GM18861 (cell line): ENCODE data around the gene NSUN6.
"Not testable (repeated sequence)": the region's sequence is repeated elsewhere in the genome, so short reads cannot be mapped to it uniquely, and the experiment has no call there.

Experiments used
- ATAC-seq: cut with Tn5 transposase; IDR thresholded peaks from one replicate; pipeline ENCODE4 v1.9.1; 2021; ENCODE audit not compliant: unreplicated experiment

Gene NSUN6

DNA sequence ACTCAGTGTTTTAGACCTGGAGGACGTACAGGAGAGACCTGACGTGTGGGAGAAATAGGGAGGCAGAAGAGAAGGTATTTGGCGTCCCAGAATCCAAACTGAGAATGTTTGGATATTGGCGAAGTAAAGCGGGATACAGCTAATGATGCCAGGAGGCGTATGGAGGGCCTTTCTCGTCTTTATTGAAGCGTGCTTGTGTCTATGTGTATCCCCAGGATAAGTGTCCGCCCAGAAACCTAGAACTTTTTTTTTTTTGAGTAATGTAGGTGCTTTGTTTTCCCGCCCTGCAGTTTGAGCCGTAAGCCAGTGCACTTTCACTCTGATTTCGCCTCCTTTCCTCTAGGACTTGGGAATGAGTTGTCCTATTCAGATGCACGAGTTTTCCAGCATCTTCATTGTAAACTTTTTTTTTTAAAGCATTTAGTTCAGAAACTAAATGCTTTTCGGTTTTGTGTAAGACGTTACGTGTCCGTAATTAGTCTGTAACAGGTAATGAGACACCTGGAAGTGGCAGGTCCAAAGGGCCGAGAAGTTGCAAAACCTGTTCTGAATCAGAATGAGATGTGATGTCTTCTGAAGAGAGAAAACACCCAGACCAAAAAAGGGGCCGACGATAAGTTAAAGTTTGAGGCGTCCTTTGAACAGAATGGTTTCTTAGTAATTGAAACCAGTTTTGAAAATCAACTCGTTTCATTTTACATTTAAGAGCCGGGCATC lies 8.6 kb upstream of the NSUN6 start:
- ATAC-seq = peak; percentile 10

DNA sequence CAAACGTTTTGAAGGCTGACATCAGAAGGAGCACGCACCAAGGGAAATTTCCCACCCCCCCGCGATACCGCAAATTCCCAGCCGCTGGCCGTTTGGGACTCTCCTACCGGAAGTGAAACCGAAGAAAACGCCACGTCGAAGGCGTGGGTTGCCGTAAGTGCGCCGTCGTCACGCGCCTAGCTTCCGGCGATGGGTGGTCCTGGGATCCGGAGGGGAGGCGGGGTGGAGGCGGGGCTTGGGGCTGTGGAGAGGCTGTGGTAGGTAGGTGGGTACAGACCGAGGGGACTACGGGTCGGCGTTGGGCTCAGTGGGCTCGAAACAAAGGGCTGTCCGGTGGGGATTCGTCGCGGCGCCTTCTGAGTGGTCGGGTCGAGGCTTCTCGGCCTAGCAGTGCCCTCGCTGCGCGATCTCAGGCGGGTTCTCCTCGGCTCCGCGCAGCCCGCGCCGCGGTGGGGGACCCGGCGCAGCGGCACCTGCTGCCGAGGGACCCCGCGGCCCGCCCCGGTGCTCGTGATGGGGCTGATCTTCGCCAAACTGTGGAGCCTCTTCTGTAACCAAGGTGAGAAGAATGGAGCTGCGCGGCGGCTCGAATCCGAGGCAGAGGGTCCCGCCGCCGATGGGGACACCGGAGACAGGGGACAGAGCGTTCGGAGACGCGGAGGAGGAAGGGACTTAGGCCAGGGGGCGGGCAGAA lies 7.9 kb upstream of the NSUN6 start, which contains the start of gene ARL5B:
Gene ARL5B (plus strand): TSS at position 307 of the 694 bp plus-strand sequence. CDS start 207 bp downstream, at position 514.
- peak; percentile 65 for ATAC-seq

DNA sequence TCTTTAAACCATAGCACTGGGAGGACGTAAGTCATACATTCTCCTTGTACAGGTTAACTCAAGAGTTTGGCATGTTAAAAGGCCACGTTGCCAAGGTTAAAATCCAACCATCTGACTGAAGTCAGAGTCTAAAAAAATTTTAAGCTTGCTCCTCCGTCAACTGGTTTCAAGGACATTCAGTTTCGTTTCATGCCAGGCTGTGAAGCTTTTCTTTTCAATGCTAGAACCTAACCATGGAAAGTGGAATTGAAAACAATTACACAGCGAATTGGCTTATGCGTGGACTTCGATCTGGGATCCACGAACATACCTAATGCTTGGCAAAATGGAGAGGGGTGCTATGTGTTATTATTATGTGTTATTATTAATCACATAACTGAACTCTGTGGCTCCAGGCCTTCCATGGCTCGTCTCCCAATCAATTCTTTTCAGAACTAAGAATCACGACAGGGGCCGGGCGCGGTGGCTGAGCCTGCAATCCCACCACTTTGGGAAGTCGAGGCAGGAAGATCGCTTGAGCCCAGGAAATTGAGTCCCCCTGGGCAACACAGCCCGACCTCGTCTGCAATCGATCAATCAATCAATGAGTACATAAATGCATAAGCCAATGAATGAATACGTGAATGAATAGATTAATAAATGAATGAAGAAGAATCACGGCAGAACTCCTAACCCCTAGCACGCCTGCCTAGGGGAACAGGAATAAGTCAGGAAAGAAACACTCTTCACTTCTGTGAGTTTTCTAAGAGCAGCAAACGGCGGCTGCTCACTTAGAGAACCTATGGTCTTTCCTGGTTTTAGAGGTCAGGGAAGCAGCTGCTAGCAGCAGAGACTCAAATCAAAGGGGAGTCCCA lies 7.1 kb upstream of the NSUN6 start:
- ATAC-seq = no peak

DNA sequence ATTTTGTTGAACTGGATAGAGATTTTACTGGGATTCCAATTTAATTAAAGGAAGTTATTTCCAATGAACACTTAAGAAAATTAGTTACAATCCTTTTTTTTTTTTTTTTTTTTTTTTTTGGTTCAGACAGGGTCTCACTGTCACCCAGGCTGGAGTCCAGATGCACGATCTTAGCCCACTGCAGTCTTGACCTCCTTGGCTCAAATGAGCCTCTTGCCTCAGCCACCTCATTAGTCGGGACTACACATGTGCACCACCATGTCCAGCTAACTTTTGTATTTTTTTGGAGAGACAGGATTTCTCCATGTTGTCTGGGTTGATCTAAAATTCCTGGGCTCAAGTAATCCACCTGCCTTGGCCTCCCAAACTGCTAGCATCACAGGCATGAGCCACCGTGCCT lies 5.3 kb upstream of the NSUN6 start:
- no peak for ATAC-seq

DNA sequence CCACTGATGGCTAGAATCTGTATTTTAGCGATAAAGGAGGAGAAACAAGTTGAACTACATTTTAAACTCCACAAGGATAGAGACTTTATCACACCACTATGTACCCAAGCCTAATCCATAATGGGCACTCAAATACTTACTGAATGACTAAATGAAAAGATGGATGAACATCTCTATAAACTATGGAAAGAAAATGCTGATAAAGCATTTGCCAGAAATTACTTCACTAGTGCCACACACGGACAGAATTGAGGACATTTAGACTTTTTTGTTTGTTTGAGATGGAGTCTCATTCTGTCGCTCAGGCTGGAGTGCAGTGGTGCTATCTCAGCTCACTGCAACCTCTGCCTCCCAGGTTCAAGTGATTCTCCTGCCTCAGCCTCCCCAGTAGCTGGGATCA lies 1.7 kb upstream of the NSUN6 start:
- ATAC-seq = no peak

DNA sequence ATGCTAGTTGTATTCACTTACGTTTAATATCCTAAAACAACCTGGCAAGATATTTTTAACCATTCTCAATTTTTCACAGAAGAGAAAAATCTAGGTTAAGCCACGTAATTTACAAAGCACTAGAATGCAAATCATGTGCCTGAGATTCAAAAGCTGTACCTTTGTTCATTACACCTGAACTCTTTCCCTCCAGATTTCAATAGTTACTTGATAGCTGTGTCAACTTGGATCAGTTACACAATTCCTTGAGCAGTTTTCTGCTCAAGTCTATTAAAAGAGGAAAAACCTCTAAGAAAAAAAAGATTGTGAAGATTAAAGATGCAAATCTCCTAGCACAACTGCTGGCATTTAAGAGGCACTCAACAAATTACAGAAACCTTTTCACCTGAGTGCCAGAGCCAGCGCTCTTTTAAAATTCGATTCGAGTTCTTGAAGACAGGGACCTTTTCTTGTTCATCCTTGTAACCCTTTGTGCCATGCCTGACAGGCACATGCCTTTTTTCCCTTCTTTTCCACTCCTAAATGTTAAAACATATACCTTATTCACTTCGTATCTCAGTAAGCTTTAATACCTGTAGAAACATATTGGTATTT lies 886 bp downstream of the NSUN6 start:
- no peak for ATAC-seq

DNA sequence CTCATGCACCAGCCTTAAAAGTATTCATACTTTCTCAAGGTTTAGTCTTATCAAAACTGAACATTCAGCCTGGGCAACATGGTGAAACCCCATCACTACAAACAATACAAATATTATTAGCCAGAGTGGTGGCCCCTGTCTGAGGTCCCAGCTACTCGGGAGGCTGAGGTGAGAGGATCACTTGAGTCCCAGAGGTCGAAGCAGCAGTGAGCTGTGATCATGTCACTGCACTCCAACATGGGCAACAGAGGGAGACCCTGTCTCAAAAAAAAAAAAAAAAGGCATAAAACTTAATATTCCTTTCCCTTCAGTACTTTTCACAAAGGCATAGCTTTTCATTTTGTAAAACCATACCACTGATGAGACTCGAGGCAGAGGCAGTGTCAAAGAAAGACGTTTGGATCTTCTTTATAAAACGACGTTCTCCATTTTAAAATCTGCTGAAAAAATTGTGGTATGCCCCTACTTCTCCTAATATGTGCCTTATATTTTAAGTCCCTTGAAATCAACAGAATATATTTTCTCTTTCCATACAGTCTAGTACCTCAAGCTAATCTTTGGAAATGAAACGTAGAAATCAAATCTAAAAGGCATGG lies 1.9 kb downstream of the NSUN6 start:
- no peak for ATAC-seq

DNA sequence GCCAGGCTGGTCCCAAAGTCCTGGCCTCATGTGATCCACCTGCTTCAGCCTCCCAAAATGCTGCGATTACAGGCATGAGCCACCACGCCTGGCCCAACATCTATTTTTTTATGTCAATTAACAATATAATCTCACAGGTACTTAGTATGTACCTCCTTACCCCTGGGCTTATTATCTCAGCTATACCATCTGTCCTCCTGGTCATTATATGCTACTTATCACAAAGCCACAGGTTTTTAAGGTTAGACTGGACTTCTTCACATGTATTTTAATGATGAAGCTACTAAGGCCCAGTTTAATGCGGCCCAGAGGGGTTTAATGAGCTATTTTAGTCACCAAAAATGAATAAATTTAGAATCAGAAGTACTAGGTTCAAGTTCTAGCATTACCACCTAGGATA lies 3.4 kb downstream of the NSUN6 start:
- no peak for ATAC-seq

DNA sequence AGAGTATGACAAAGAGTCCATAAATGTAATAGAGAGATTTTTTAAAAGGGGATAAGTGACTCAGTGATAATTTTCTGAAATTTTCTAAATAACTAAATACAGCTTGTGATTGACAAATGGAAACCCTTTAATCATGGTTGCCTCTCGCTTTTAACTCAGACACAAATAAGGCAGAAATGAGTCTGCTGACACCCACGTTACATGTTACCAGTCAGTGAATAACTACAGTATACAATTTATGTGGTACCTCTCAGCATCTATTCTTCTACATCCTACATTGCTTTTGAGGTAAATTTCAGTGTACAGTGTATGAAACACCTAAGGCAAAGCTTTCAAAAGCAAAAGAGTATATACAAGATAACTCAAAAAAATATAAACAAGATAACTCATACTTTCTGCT lies 4.2 kb downstream of the NSUN6 start:
- ATAC-seq = no peak

DNA sequence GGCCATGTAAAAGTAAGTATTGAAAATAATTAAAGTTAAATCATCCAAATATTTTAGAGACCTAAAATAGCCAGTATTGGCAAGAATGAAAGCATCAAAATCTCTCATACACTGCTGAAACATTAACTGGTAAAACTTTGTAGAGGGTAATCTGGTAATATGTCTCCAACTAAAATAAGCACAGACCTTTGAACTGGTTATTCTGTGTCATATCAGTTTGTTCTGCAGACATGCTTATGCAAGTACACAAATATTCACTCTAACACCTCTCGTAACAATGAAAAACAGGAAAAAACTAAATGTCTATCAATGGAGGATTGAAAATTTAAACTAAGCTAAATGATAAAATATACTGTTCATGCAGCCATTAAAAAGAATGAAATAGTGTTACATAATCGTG lies 11.7 kb downstream of the NSUN6 start:
- ATAC-seq = not testable (repeated sequence)

DNA sequence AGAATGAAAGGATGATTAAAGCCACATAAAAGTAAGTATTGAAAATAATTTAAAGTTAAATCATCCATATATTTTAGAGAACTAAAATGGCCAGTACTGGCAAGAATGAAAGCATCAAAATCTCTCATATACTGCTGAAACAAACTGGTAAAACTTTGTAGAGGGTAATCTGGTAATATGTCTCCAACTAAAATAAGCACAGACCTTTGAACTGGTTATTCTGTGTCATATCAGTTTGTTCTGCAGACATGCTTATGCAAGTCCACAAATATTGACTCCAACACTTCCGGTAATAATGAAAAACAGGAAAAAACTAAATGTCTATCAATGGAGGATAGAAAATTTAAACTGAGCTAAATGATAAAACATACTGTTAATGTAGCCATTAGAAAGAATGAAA lies 14.0 kb downstream of the NSUN6 start:
- not testable (repeated sequence) for ATAC-seq

DNA sequence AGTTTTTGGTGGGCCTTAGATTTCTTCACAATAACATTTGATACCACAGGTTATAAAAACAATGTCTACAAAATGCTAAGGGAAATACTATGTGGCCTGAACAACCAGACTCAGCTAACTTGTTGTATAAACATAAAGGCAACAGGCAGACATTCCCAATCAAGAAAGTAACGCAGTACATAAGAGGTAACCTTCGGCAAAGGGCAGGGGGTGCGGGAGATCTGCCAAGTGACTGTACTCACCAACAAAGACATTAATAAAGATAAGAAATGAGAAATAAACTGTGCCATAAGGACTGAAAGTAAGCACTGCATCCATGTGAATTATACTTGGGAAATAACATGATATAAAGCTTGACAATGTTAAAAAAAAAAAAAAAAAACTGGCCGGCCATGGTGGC lies 15.4 kb downstream of the NSUN6 start:
- ATAC-seq = no peak

DNA sequence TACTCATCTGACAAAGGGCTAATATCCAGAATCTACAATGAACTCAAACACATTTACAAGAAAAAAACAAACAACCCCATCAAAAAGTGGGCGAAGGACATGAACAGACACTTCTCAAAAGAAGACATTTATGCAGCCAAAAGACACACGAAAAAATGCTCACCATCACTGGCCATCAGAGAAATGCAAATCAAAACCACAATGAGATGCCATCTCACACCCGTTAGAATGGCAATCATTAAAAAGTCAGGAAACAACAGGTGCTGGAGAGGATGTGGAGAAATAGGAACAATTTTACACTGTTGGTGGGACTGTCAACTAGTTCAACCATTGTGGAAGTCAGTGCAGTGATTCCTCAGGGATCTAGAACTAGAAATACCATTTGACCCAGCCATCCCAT lies 18.9 kb downstream of the NSUN6 start:
- not testable (repeated sequence) for ATAC-seq

DNA sequence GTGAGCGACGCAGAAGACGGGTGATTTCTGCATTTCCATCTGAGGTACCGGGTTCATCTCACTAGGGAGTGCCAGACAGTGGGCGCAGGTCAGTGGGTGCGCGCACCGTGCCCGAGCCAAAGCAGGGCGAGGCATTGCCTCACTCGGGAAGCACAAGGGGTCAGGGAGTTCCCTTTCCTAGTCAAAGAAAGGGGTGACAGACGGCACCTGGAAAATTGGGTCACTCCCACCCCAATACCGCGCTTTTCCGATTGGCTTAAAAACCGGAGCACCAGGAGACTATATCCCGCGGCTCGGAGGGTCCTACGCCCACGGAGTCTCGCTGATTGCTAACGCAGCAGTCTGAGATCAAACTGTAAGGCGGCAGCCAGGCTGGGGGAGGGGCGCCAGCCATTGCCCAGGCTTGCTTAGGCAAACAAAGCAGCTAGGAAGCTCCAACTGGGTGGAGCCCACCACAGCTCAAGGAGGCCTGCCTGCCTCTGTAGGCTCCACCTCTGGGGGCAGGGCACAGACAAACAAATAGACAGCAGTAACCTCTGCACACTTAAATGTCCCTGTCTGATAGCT lies 23.9 kb downstream of the NSUN6 start:
- not testable (repeated sequence) for ATAC-seq

DNA sequence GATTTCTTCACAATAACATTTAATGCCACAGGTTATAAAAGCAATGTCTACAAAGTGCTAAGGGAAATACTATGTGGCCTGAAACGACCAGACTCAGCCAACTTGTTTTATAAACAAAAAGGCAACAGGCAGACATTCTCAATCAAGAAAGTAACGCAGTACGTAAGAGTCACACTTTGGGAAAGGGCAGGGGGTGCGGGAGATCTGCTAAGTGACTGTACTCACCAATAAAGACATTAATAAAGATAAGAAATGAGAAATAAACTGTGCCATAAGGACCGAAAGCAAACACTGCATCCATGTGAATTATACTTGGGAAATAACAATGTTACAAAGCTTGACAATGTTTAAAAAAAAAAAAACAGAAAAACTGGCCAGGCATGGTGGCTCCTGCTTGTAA lies 25.5 kb downstream of the NSUN6 start:
- no peak for ATAC-seq

DNA sequence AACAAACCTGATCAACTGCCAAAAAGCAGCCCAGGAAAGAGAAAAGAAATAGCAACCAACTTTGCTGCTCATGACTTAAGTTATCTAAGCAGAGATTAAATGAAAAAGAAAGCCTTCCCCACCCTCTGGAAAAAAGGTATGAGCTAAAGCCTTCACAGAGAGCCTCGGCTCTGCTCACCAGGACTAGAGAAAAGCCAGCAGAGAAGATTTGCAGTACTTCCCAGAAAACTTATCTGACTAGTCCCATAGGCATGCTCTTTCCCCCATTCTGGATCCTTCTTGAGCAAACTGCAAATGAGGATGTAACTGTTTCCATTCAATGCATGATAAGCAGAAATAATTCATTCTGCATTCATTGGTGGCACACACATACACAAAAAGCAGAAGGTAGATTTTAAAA lies 27.7 kb downstream of the NSUN6 start:
- not testable (repeated sequence) for ATAC-seq

DNA sequence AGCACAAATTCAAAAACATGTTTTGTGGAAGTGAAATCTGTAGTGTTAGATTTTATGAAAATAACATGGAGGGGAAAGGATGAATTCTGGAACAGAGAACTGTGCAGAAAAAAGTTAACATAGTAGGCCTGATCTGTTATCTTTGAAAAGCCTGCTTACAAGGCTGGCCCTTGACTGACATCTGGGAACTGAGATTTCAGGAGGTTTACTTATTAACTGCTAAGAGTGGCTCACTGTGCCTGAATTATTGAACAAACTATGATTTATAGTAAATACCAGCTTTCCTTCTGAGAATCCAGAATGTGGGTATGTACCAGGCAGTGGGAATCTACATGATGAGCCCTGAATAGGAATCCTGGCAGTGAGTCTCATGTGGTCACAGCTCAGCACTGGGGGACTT lies 30.5 kb downstream of the NSUN6 start:
- ATAC-seq = peak; percentile 53

DNA sequence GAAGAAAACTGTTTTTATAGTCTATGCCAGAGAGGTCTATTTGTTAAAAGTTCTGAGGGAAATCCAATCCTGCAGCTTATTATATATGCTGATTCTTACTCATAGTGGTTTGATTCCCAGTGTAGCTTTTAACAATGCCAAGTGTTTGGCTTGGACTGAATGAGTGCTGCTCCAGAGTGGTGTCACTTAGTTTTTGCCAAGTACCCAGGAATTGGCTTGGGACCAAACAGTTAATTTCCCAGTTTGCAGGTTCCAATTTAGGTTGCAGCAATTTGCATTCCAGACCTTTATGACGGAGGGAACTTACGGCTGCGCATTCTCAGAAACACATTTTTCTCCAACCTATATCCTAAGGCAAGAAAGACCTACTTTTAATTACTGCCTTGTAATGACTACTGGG lies 32.4 kb downstream of the NSUN6 start:
- ATAC-seq = no peak

DNA sequence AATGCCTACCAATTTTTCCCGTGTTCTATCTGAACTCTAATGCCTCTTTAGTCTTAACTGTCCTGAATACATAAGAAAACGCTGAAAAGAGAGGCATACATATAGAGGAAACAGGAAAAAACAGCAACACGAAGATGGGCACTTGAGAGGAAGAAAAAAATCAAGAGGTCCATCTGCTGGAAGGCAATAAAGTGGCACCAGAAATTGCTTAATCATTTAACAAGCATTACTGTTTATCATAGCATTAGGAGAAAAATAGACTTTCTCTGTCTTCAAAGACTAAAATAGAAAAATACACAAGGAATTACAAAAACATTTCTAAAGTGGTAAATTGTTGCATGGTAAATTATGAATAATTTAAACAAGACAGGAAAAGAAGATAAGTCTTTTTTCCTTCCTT lies 35.0 kb downstream of the NSUN6 start:
- no peak for ATAC-seq

DNA sequence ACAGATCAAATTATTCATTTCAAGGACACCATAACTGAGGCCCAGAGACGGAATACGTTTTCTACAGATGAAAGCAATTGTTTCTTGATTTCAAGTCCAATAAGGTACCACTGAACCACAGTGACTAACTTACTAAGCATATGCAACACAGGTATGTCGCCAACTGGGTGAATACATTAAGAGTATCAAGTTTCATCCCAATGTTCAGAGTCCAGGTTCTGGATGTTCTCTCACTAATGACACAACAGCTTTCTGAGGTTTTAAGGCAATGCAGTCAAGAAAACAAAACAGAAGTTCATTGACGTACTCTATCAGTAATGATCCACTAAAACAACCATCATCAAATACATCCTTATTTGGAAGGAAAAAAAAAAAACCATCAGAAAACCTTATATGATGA lies 35.8 kb downstream of the NSUN6 start:
- no peak for ATAC-seq

DNA sequence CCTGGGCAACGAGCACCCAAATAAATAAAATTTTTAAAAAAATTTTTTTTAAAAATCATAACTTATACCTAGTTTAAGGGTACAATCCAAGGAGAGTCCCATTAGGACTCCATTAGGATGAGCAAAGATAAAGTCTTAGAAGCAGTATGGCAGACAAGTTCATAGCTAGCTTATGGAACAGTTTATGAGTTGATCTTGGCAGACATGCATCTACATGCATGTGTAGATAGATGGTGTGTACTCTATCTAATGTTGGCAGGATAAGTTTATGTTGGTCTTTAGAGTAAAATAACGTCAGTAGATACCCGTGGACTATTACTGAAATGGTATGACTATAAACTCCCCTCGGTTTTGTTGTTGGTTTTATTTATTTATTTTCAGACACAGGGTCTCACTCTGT lies 40.2 kb downstream of the NSUN6 start:
- no peak for ATAC-seq
